Measurements from ENCODE around the gene MCF2L.

MCF2L gene

GRCh38 chr13:112951674-112952371 is 17.2 kb upstream of the MCF2L start:
- Histone ChIP-seq H3K27me3 (ENCODE audit: insufficient read depth, poor library complexity, severe bottlenecking) (peaks cover 30% of the 10 kb centered on the region), H3K4me3 (replicated peaks; ENCODE audit: insufficient read depth, low read length) (no peak overlapping the region), H3K27ac (replicated peaks) (no peak overlapping the region)
- DNase-seq (ENCODE audit: low read depth in 1 of 2, low spot score in 1 of 2), result no peak
- TF ChIP-seq GABPA (IDR thresholded peaks at IDR 0.05; ENCODE audit: low read depth), result no peak
- TF ChIP-seq SPI1 (IDR thresholded peaks at IDR 0.05; ENCODE audit: borderline replicate concordance, low read depth), result no peak
- no peak for TF ChIP-seq REST (IDR thresholded peaks at IDR 0.05; ENCODE audit: insufficient replicate concordance, low read depth)
- TF ChIP-seq POLR2AphosphoS5 (IDR thresholded peaks at IDR 0.05; ENCODE audit: low read depth), result no peak
- no peak for TF ChIP-seq CTCF (IDR thresholded peaks at IDR 0.05; ENCODE audit: insufficient read depth, low read length)

- Histone ChIP-seq H3K4me3 (replicated peaks; ENCODE audit: insufficient read depth, low read length) (no peak overlapping the region), H3K27ac (replicated peaks) (no peak overlapping the region), H3K27me3 (ENCODE audit: insufficient read depth, poor library complexity, severe bottlenecking) (peaks cover 32% of the 10 kb centered on the region)
- DNase-seq (ENCODE audit: low read depth in 1 of 2, low spot score in 1 of 2), result no peak
- TF ChIP-seq CTCF (IDR thresholded peaks at IDR 0.05; ENCODE audit: insufficient read depth, low read length), result no peak
- TF ChIP-seq SPI1 (IDR thresholded peaks at IDR 0.05; ENCODE audit: borderline replicate concordance, low read depth), result no peak
- TF ChIP-seq POLR2AphosphoS5 (IDR thresholded peaks at IDR 0.05; ENCODE audit: low read depth), result no peak
- no peak for TF ChIP-seq GABPA (IDR thresholded peaks at IDR 0.05; ENCODE audit: low read depth)
- no peak for TF ChIP-seq REST (IDR thresholded peaks at IDR 0.05; ENCODE audit: insufficient replicate concordance, low read depth)
Measured at GRCh38 chr13:112952759-112953551, 16.1 kb upstream of the MCF2L start.

GRCh38 chr13:112953591-112954487 is 15.2 kb upstream of the MCF2L start:
- Histone ChIP-seq H3K4me3 (replicated peaks; ENCODE audit: insufficient read depth, low read length) (no peak overlapping the region), H3K27me3 (ENCODE audit: insufficient read depth, poor library complexity, severe bottlenecking) (peaks cover 24% of the 10 kb centered on the region), H3K27ac (replicated peaks) (no peak overlapping the region)
- TF ChIP-seq REST (IDR thresholded peaks at IDR 0.05; ENCODE audit: insufficient replicate concordance, low read depth) (no peak), CTCF (IDR thresholded peaks at IDR 0.05; ENCODE audit: insufficient read depth, low read length) (no peak), GABPA (IDR thresholded peaks at IDR 0.05; ENCODE audit: low read depth) (no peak), SPI1 (IDR thresholded peaks at IDR 0.05; ENCODE audit: borderline replicate concordance, low read depth) (no peak), POLR2AphosphoS5 (IDR thresholded peaks at IDR 0.05; ENCODE audit: low read depth) (no peak)
- no peak for DNase-seq (ENCODE audit: low read depth in 1 of 2, low spot score in 1 of 2)

Measured in HL-60 (cell line).